AG09309 (cell line): ENCODE measurements around the gene FOXP1.

Experiments
- DNase-seq: peaks from one replicate; pipeline ENCODE4 v3.0.0-alpha.2; 2010; ENCODE audit warnings: low read depth
- H3K4me3 ChIP-seq: 2 replicates; pipeline ENCODE4 v1.5.1; 2011; ENCODE audit warnings: mild to moderate bottlenecking, low read depth, low read length, moderate library complexity; ENCODE audit not compliant: control insufficient read depth
- CTCF ChIP-seq: IDR thresholded peaks from 2 replicates; pipeline ENCODE4 v1.5.1; 2011; ENCODE audit warnings: mild to moderate bottlenecking, low read depth, low read length, inconsistent platforms; ENCODE audit not compliant: insufficient read depth, control insufficient read depth; ENCODE audit errors: missing control alignments

FOXP1 gene

DNA sequence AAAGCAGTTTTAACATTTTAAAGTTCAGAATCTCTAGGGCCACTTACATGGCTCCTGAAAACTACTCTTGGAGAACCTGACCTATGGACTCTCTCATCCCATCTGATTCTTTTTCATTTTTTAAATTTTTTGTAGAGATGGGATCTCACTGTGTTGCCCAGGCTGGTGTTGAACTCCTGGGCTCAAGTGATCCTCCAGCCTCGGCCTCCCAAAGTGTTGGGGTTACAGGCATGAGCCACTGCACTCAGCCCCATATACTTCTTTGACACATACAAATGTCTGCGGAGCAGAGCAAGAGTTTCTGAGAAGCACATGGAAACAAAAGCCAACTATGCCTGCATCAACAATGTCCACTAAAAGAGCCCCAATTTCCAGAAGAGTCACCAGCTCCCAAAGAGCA is 189.8 kb downstream of the FOXP1 start:
- DNase-seq, result no peak
- no peak for TF ChIP-seq CTCF
- no peak overlapping the region for H3K4me3 ChIP-seq

DNA sequence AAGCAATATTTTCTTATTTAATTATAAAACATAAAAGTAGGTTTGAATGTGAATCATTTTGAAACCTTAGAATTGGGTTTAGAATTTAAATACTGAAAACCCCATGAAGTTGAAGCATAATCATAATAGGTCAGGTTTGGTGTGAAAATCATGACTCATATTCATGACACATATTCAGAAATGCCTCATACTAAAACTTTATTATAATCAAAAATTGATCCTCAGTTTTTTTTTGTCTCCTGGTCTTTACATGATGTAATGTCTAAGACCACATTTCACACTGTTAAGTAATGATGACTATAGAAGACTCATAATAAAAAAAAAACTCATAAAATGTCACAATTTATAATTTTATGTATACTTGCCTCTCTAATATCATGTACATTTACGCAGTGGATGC is 190.4 kb downstream of the FOXP1 start:
- no peak overlapping the region for H3K4me3 ChIP-seq
- no peak for TF ChIP-seq CTCF
- no peak for DNase-seq

GRCh38 chr3:71392251-71392650 is 191.3 kb downstream of the FOXP1 start:
- TF ChIP-seq CTCF, result no peak
- no peak overlapping the region for H3K4me3 ChIP-seq

GRCh38 chr3:71391361-71391760 is 192.2 kb downstream of the FOXP1 start:
- DNase-seq, result no peak
- no peak overlapping the region for H3K4me3 ChIP-seq
- TF ChIP-seq CTCF, result no peak

More at GRCh38 chr3:71392251-71392650, 191.3 kb downstream of the FOXP1 start:
- no peak for DNase-seq

DNA sequence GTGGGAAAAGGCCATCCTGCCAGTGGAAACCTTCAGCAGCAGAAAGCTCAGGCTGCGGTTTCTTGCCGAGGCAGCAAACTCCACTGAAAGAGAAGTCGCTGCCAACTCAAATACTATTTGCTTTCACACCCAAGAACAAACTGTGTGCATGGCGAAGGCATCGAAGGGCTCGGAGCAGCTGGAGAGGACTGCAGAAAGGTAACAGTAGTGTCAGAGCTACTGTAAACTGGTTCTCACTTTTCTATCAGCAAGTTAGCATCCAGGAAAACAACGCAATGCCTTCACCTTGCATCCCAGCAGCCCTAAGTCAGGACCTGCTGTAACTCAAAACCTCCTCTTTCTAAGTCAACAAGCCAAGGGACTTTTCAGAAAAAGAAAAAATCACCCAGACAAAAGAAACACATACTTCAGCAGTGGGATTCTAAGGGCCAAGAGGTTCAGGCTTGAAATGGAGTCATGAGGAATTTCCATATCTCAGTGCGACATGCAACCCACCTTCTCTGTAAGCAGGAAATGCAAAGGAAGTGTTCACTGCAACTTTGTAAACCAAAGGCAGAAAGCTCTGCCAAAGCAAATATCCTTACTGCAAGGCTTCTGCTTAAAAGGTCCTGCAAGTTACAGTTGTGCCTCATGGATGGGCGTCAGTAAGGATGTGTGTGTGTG is 193.5 kb downstream of the FOXP1 start:
- no peak overlapping the region for H3K4me3 ChIP-seq
- DNase-seq, result peak; percentile 40
- TF ChIP-seq CTCF, result no peak

DNA sequence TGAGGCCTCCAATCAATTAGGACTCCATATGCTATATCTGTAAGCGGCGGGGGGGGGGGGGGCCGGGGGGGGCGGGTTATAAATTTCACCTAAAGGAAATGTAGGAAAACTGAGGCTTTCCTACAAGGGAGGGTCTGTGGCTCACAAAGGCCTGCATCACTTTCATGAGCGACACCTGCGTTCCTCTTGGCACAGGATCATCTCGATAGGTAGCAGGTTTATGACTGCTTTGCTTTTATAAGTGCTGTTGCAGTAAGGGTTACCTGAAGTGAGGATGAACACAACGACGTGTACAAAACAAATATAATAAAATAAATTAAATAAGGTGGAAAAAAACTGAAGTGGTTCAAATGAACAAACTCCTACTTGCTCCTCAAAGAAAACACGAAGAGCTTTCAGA is 194.3 kb downstream of the FOXP1 start:
- no peak for TF ChIP-seq CTCF
- no peak for DNase-seq
- no peak overlapping the region for H3K4me3 ChIP-seq
